CD14-positive monocyte (primary cell): ENCODE measurements around the gene PSME1. TPM values are rescaled to one million over a fixed set of nuclear protein-coding genes. Genes with fewer than 3 reads are reported as not detected.

Source experiments
- DNase-seq, 3 donors: peaks; one replicate each; pipeline ENCODE4 v3.0.0-alpha.2; 2011 to 2022
- H2AFZ ChIP-seq: 2 replicates; pipeline ENCODE4 v1.6.0; 2012; ENCODE audit warnings: mild to moderate bottlenecking, low read depth, low read length, inconsistent platforms; ENCODE audit not compliant: insufficient read depth, poor library complexity, severe bottlenecking
- H3K27ac ChIP-seq, 2 donors: 1 replicate in 1 of 2; 2 replicates in 1 of 2; pipeline ENCODE4 v1.5.1; 2012 to 2013; ENCODE audit warnings: low read length in 2 of 2, control low read depth in 1 of 2, inconsistent platforms in 1 of 2, low read depth in 1 of 2, mild to moderate bottlenecking in 1 of 2
- H3K27me3 ChIP-seq, 2 donors: one replicate each; pipeline versions ENCODE4 v1.6.0 to v1.6.1; 2011 to 2013; ENCODE audit warnings: low read length in 2 of 2; ENCODE audit not compliant: control insufficient read depth in 2 of 2, insufficient read depth in 2 of 2
- H3K36me3 ChIP-seq, 2 donors: replicated peaks in 1 of 2; 1 replicate in 1 of 2; 2 replicates in 1 of 2; pipeline versions ENCODE4 v1.5.1 to v1.6.1; 2012 to 2013; ENCODE audit warnings: low read length in 2 of 2, control low read depth in 1 of 2, inconsistent platforms in 1 of 2, mild to moderate bottlenecking in 1 of 2; ENCODE audit not compliant: insufficient read depth in 2 of 2, control insufficient read depth in 1 of 2
- H3K4me1 ChIP-seq, 2 donors: 1 replicate in 1 of 2; 2 replicates in 1 of 2; pipeline versions ENCODE4 v1.5.1 to v1.6.1; 2012 to 2013; ENCODE audit warnings: low read length in 2 of 2, control low read depth in 1 of 2, inconsistent platforms in 1 of 2, mild to moderate bottlenecking in 1 of 2, moderate library complexity in 1 of 2; ENCODE audit not compliant: insufficient read depth in 2 of 2, control insufficient read depth in 1 of 2
- H3K4me2 ChIP-seq: replicated peaks from 2 replicates; pipeline ENCODE3; 2012; ENCODE audit warnings: low read length, moderate library complexity, mild to moderate bottlenecking; ENCODE audit not compliant: poor library complexity, severe bottlenecking; ENCODE audit errors: extremely low read depth
- H3K4me3 ChIP-seq, 3 experiments: fragments of 200-600 bp in 1 of 3; sonication (generic) in 1 of 3; replicated peaks in 1 of 3; 1 replicate in 2 of 3; 2 replicates in 1 of 3; pipeline ENCODE4 v1.5.1; 2011 to 2013; ENCODE audit warnings: low read length in 3 of 3, mild to moderate bottlenecking in 3 of 3, control low read depth in 2 of 3, low read depth in 2 of 3, inconsistent platforms in 1 of 3, moderate library complexity in 1 of 3
- H3K79me2 ChIP-seq: 2 replicates; pipeline ENCODE4 v1.6.0; 2012; ENCODE audit warnings: mild to moderate bottlenecking, control low read depth, inconsistent platforms, low read length, moderate library complexity; ENCODE audit not compliant: insufficient read depth
- H3K9ac ChIP-seq: 2 replicates; pipeline ENCODE4 v1.6.0; 2017; ENCODE audit warnings: low read length, mild to moderate bottlenecking; ENCODE audit not compliant: insufficient read depth, poor library complexity, severe bottlenecking
- H3K9me3 ChIP-seq, 2 donors: replicated peaks in 1 of 2; 1 replicate in 1 of 2; 2 replicates in 1 of 2; pipeline versions ENCODE4 v1.5.1 to v1.6.1; 2012 to 2013; ENCODE audit warnings: low read length in 2 of 2, control low read depth in 1 of 2; ENCODE audit not compliant: control insufficient read depth in 1 of 2, insufficient read depth in 1 of 2
- H4K20me1 ChIP-seq: 2 replicates; pipeline ENCODE4 v1.6.0; 2012; ENCODE audit warnings: mild to moderate bottlenecking, low read length, control low read depth, moderate library complexity; ENCODE audit not compliant: insufficient read depth
- H3K27ac Mint-ChIP-seq, 7 donors: one replicate each; pipeline ENCODE4 v1.8.0; 2020; ENCODE audit warnings: mild to moderate bottlenecking in 7 of 7, mixed read lengths in 7 of 7, moderate library complexity in 6 of 7, inconsistent platforms in 2 of 7
- H3K27me3 Mint-ChIP-seq, 3 donors: one replicate each; pipeline ENCODE4 v1.8.0; 2021 to 2022; ENCODE audit warnings: low read depth in 3 of 3, mild to moderate bottlenecking in 3 of 3, mixed read lengths in 3 of 3, moderate library complexity in 3 of 3, inconsistent platforms in 1 of 3
- H3K36me3 Mint-ChIP-seq, 2 donors: one replicate each; pipeline ENCODE4 v1.8.0; 2020; ENCODE audit warnings: mixed read lengths in 2 of 2, inconsistent platforms in 1 of 2, mild to moderate bottlenecking in 1 of 2
- H3K4me1 Mint-ChIP-seq: one replicate; pipeline ENCODE4 v1.8.0; 2020; ENCODE audit warnings: mild to moderate bottlenecking, mixed read lengths
- H3K4me3 Mint-ChIP-seq, 2 donors: one replicate each; pipeline ENCODE4 v1.8.0; 2020; ENCODE audit warnings: mild to moderate bottlenecking in 2 of 2, mixed read lengths in 2 of 2, moderate library complexity in 1 of 2
- H3K9me3 Mint-ChIP-seq, 7 donors: one replicate each; pipeline ENCODE4 v1.8.0; 2020 to 2022; ENCODE audit warnings: mixed read lengths in 7 of 7, mild to moderate bottlenecking in 6 of 7, moderate library complexity in 6 of 7, inconsistent platforms in 2 of 7
- WGBS: methylation state at CpG from one replicate; pipeline ENCODE4 v1.1.5; 2013; ENCODE audit warnings: missing lambda C conversion rate; ENCODE audit not compliant: insufficient coverage; 5-methylcytosine and 5-hydroxymethylcytosine counted together
- intact Hi-C, 2 donors: fragments of 100-400 bp; cut with micrococcal nuclease; formaldehyde crosslinking; loops; one replicate each; pipeline versions ENCODE4 v1.15.0 to v1.15.1; 2023
- polyA plus RNA-seq, 3 donors: library from polyadenylated mRNA; depleted of rRNA in 1 of 3; unstranded in 2 of 3; stranded (reverse) in 1 of 3; fragments of 300-500 nt in 2 of 3; fragments of >200 nt in 1 of 3; fragmentation: Illumina TruSeq in 2 of 3; gene quantifications; 1 replicate in 2 of 3; 2 replicates in 1 of 3; pipeline ENCODE4 v1.2.3, GENCODE V29; 2012 to 2021
- TF ChIP-seq, protein P1 (sequence below): fragments of 200-600 bp; IDR thresholded peaks from one replicate; pipeline ENCODE4 v1.8.0; 2022; ENCODE audit warnings: antibody characterized with exemption, mild to moderate bottlenecking

PSME1 gene
- polyA plus RNA-seq, 3 donors: 435 to 759 (median 729) TPM

DNA sequence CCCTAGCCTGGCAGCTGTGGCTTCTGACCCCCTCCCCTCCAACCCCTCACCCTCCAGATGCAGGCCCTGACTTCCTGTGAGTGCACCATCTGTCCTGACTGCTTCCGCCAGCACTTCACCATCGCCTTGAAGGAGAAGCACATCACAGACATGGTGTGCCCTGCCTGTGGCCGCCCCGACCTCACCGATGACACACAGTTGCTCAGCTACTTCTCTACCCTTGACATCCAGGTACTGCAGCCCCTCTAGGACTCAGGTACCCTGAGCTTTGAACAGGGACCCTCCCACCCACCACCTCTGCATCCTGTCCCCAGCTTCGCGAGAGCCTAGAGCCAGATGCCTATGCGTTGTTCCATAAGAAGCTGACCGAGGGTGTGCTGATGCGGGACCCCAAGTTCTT lies 19.1 kb downstream of the PSME1 start:
- Histone ChIP-seq H3K4me2 (no peak overlapping the region), H3K4me1 (peaks cover under 1 to 5% of the 10 kb centered on the region in 2 donors), H3K9me3 (no peaks in the 10 kb centered on the region), H3K27ac (peak overlapping the region in 1 of 2 donors; percentile 20), H3K79me2 (peaks cover 22% of the 10 kb centered on the region), H2AFZ (no peak overlapping the region), H3K9ac (no peak overlapping the region), H3K36me3 (peaks cover 78 to 86% of the 10 kb centered on the region in 2 donors), H3K27me3 (no peaks in the 10 kb centered on the region), H3K4me3 (no peak overlapping the region), H4K20me1 (peaks cover 21% of the 10 kb centered on the region)
- intact Hi-C loops: no loop called here
- no peak for DNase-seq
- no peak overlapping the region for H3K4me3 Mint-ChIP-seq
- peak overlapping the region in 4 of 7 donors; percentile 26 to 80 (median 42) for H3K27ac Mint-ChIP-seq
- H3K4me1 Mint-ChIP-seq: peaks cover 9% of the 10 kb centered on the region
- peaks cover 0 to 2% (median 0%) of the 10 kb centered on the region in 3 donors for H3K27me3 Mint-ChIP-seq
- TF ChIP-seq, protein P1, sequence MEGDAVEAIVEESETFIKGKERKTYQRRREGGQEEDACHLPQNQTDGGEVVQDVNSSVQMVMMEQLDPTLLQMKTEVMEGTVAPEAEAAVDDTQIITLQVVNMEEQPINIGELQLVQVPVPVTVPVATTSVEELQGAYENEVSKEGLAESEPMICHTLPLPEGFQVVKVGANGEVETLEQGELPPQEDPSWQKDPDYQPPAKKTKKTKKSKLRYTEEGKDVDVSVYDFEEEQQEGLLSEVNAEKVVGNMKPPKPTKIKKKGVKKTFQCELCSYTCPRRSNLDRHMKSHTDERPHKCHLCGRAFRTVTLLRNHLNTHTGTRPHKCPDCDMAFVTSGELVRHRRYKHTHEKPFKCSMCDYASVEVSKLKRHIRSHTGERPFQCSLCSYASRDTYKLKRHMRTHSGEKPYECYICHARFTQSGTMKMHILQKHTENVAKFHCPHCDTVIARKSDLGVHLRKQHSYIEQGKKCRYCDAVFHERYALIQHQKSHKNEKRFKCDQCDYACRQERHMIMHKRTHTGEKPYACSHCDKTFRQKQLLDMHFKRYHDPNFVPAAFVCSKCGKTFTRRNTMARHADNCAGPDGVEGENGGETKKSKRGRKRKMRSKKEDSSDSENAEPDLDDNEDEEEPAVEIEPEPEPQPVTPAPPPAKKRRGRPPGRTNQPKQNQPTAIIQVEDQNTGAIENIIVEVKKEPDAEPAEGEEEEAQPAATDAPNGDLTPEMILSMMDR: no peak
- WGBS: 92% methylated on average over 10 of the region's 10 CpGs
- peaks cover 65 to 92% of the 10 kb centered on the region in 2 donors for H3K36me3 Mint-ChIP-seq
- no peaks in the 10 kb centered on the region for H3K9me3 Mint-ChIP-seq

DNA sequence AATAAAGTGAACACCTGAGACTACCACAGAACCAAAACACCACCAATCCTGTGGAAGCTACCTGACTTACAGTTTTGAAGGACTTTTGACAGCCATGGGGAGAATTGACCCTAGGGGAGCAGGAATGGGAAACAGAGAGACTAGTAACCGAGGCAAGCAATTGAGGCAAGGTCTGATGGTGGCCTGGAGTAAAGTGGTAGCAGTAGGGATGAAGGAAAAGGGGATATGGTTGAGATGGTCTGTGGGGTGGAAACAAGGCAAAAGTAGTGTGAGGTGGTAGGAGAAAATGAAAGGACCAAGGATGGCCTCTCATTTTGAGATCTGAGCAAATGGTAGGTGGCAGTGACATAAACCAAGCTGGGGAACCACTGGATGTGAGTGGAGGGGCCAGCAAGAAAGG lies 20.8 kb downstream of the PSME1 start:
- DNase-seq: no peak
- 100% methylated on average over 1 of the region's 1 CpG for WGBS
- Mint-ChIP-seq H3K4me3 (no peak overlapping the region), H3K27ac (peak overlapping the region in 3 of 7 donors; percentile 22 to 80 (median 61)), H3K9me3 (no peaks in the 10 kb centered on the region), H3K36me3 (peaks cover 54 to 85% of the 10 kb centered on the region in 2 donors), H3K4me1 (peaks cover 20% of the 10 kb centered on the region), H3K27me3 (peaks cover 0 to 2% (median 0%) of the 10 kb centered on the region in 3 donors)
- H4K20me1 ChIP-seq: peaks cover 5% of the 10 kb centered on the region
- H3K4me1 ChIP-seq: peaks cover 12 to 22% of the 10 kb centered on the region in 2 donors
- intact Hi-C loops: no loop called here
- H3K9ac ChIP-seq: no peak overlapping the region
- peaks cover 20% of the 10 kb centered on the region for H3K79me2 ChIP-seq
- no peaks in the 10 kb centered on the region for H3K27me3 ChIP-seq
- H3K36me3 ChIP-seq: peaks cover 68 to 75% of the 10 kb centered on the region in 2 donors
- H3K4me2 ChIP-seq: no peak overlapping the region
- peak overlapping the region in 1 of 2 donors; percentile 36 for H3K27ac ChIP-seq
- TF ChIP-seq, protein P1: no peak
- no peak overlapping the region for H3K4me3 ChIP-seq
- H2AFZ ChIP-seq: no peak overlapping the region
- no peaks in the 10 kb centered on the region for H3K9me3 ChIP-seq
